ENCODE measurements around the gene C9orf152. TPM values are rescaled to one million over a fixed set of nuclear protein-coding genes. Genes with fewer than 3 reads are reported as not detected.
A peak's percentile ranks its signal among the peaks of the same experiment; 100 is the strongest.

C9orf152 gene
- total and polyA plus RNA-seq, 3 experiments from 2014 or later = not detected

GRCh38 chr9:110170357-110171257 lies 37.4 kb downstream of the C9orf152 start:
- Histone ChIP-seq H3K9me3 (ENCODE audit: low read length) (no peaks in the 10 kb centered on the region), H3K27me3 (ENCODE audit: insufficient read depth, low read length, poor library complexity, severe bottlenecking) (no peaks in the 10 kb centered on the region), H3K36me3 (ENCODE audit: insufficient read depth, low read length) (no peaks in the 10 kb centered on the region), H3K27ac (ENCODE audit: low read depth, low read length) (no peak overlapping the region), H3K4me3 (ENCODE audit: low read length) (no peak overlapping the region), H3K4me1 (ENCODE audit: insufficient read depth, low read length) (no peaks in the 10 kb centered on the region)
- ChIA-PET CTCF (no interaction called here), POLR2A (no interaction called here)
- DNase-seq = no peak
- Mint-ChIP-seq H3K36me3 (peaks cover 0 to 6% (median 4%) of the 10 kb centered on the region in 3 donors), H3K9me3 (no peaks in the 10 kb centered on the region), H3K4me1 (peaks cover 7 to 12% (median 7%) of the 10 kb centered on the region in 3 donors), H3K27ac (no peak overlapping the region), H3K4me3 (peak overlapping the region in 1 of 7 donors; percentile 7), H3K27me3 (peaks cover 0 to 2% of the 10 kb centered on the region in 2 donors)

GRCh38 chr9:110168486-110168885 lies 39.5 kb downstream of the C9orf152 start:
- POLR2A ChIA-PET = no interaction called here
- no peak for DNase-seq
- Mint-ChIP-seq H3K36me3 (peaks cover 0 to 6% (median 4%) of the 10 kb centered on the region in 3 donors), H3K4me1 (peaks cover 5 to 10% (median 5%) of the 10 kb centered on the region in 3 donors), H3K27ac (no peak overlapping the region), H3K27me3 (peaks cover 0 to under 1% of the 10 kb centered on the region in 2 donors), H3K9me3 (no peaks in the 10 kb centered on the region), H3K4me3 (no peak overlapping the region)
- H3K4me1 ChIP-seq (ENCODE audit: insufficient read depth, low read length) = no peaks in the 10 kb centered on the region
- no peaks in the 10 kb centered on the region for H3K27me3 ChIP-seq (ENCODE audit: insufficient read depth, low read length, poor library complexity, severe bottlenecking)
- H3K36me3 ChIP-seq (ENCODE audit: insufficient read depth, low read length) = no peaks in the 10 kb centered on the region
- H3K27ac ChIP-seq (ENCODE audit: low read depth, low read length) = no peak overlapping the region
- CTCF ChIA-PET = no interaction called here
- H3K4me3 ChIP-seq (ENCODE audit: low read length) = no peak overlapping the region
- H3K9me3 ChIP-seq (ENCODE audit: low read length) = no peaks in the 10 kb centered on the region

- Mint-ChIP-seq H3K9me3 (no peaks in the 10 kb centered on the region), H3K36me3 (peaks cover 0 to 1% (median 0%) of the 10 kb centered on the region in 3 donors), H3K27ac (peak overlapping the region in 1 of 8 donors; percentile 3), H3K27me3 (no peaks in the 10 kb centered on the region), H3K4me1 (peaks cover 20 to 31% (median 28%) of the 10 kb centered on the region in 3 donors), H3K4me3 (peak overlapping the region in 2 of 7 donors; percentile 12 to 32)
- no peaks in the 10 kb centered on the region for H3K27me3 ChIP-seq (ENCODE audit: insufficient read depth, low read length, poor library complexity, severe bottlenecking)
- H3K27ac ChIP-seq (ENCODE audit: low read depth, low read length) = no peak overlapping the region
- ChIA-PET POLR2A (no interaction called here), CTCF (no interaction called here)
- peaks cover 21% of the 10 kb centered on the region for H3K4me1 ChIP-seq (ENCODE audit: insufficient read depth, low read length)
- H3K9me3 ChIP-seq (ENCODE audit: low read length) = no peaks in the 10 kb centered on the region
- DNase-seq = no peak
- H3K36me3 ChIP-seq (ENCODE audit: insufficient read depth, low read length) = no peaks in the 10 kb centered on the region
- H3K4me3 ChIP-seq (ENCODE audit: low read length) = no peak overlapping the region
Measured at GRCh38 chr9:110161940-110162339, 46.0 kb downstream of the C9orf152 start.

GRCh38 chr9:110160685-110161084 lies 47.3 kb downstream of the C9orf152 start:
- H3K27me3 Mint-ChIP-seq = no peaks in the 10 kb centered on the region
- Histone ChIP-seq H3K27me3 (ENCODE audit: insufficient read depth, low read length, poor library complexity, severe bottlenecking) (no peaks in the 10 kb centered on the region), H3K4me3 (ENCODE audit: low read length) (no peak overlapping the region), H3K27ac (ENCODE audit: low read depth, low read length) (no peak overlapping the region), H3K36me3 (ENCODE audit: insufficient read depth, low read length) (no peaks in the 10 kb centered on the region), H3K9me3 (ENCODE audit: low read length) (no peaks in the 10 kb centered on the region), H3K4me1 (ENCODE audit: insufficient read depth, low read length) (peaks cover 32% of the 10 kb centered on the region)
- no peak overlapping the region for H3K4me3 Mint-ChIP-seq
- ChIA-PET POLR2A (no interaction called here), CTCF (no interaction called here)
- H3K4me1 Mint-ChIP-seq = peaks cover 33 to 43% (median 40%) of the 10 kb centered on the region in 3 donors
- H3K27ac Mint-ChIP-seq = no peak overlapping the region
- DNase-seq = no peak
- H3K36me3 Mint-ChIP-seq = peaks cover 0 to 1% (median 0%) of the 10 kb centered on the region in 3 donors
- H3K9me3 Mint-ChIP-seq = no peaks in the 10 kb centered on the region

- H3K4me1 ChIP-seq (ENCODE audit: insufficient read depth, low read length) = peaks cover 32% of the 10 kb centered on the region
- peaks cover 33 to 43% (median 41%) of the 10 kb centered on the region in 3 donors for H3K4me1 Mint-ChIP-seq
- no peak overlapping the region for H3K27ac ChIP-seq (ENCODE audit: low read depth, low read length)
- H3K27me3 ChIP-seq (ENCODE audit: insufficient read depth, low read length, poor library complexity, severe bottlenecking) = no peaks in the 10 kb centered on the region
- H3K9me3 ChIP-seq (ENCODE audit: low read length) = no peaks in the 10 kb centered on the region
- H3K27me3 Mint-ChIP-seq = no peaks in the 10 kb centered on the region
- DNase-seq = no peak
- no peak overlapping the region for H3K4me3 Mint-ChIP-seq
- H3K4me3 ChIP-seq (ENCODE audit: low read length) = no peak overlapping the region
- no peaks in the 10 kb centered on the region for H3K9me3 Mint-ChIP-seq
- no peak overlapping the region for H3K27ac Mint-ChIP-seq
- POLR2A ChIA-PET = no interaction called here
- CTCF ChIA-PET = no interaction called here
- H3K36me3 Mint-ChIP-seq = peaks cover 0 to 1% (median 0%) of the 10 kb centered on the region in 3 donors
- no peaks in the 10 kb centered on the region for H3K36me3 ChIP-seq (ENCODE audit: insufficient read depth, low read length)
Measured at GRCh38 chr9:110160123-110160522, 47.8 kb downstream of the C9orf152 start.

- Histone ChIP-seq H3K36me3 (ENCODE audit: insufficient read depth, low read length) (no peaks in the 10 kb centered on the region), H3K27ac (ENCODE audit: low read depth, low read length) (no peak overlapping the region), H3K9me3 (ENCODE audit: low read length) (no peaks in the 10 kb centered on the region), H3K4me1 (ENCODE audit: insufficient read depth, low read length) (peaks cover 32% of the 10 kb centered on the region), H3K27me3 (ENCODE audit: insufficient read depth, low read length, poor library complexity, severe bottlenecking) (no peaks in the 10 kb centered on the region), H3K4me3 (ENCODE audit: low read length) (no peak overlapping the region)
- ChIA-PET POLR2A (no interaction called here), CTCF (interaction anchor here (0.9 to 1.9 kb wide), 3 partner anchors 10 to 25 kb away, joined by 3 to 4 read pairs (median 4); no protein-coding TSS in a partner anchor)
- DNase-seq = no peak
- H3K27ac Mint-ChIP-seq = peak overlapping the region in 5 of 8 donors; percentile 45 to 70 (median 56)
- peaks cover 34 to 45% (median 44%) of the 10 kb centered on the region in 3 donors for H3K4me1 Mint-ChIP-seq
- peaks cover 0 to 1% (median 0%) of the 10 kb centered on the region in 3 donors for H3K36me3 Mint-ChIP-seq
- H3K9me3 Mint-ChIP-seq = no peaks in the 10 kb centered on the region
- H3K27me3 Mint-ChIP-seq = no peaks in the 10 kb centered on the region
- H3K4me3 Mint-ChIP-seq = peak overlapping the region in 4 of 7 donors; percentile 33 to 82 (median 50)
Measured at GRCh38 chr9:110157823-110158664, 49.9 kb downstream of the C9orf152 start.

- Histone ChIP-seq H3K36me3 (ENCODE audit: insufficient read depth, low read length) (no peaks in the 10 kb centered on the region), H3K27me3 (ENCODE audit: insufficient read depth, low read length, poor library complexity, severe bottlenecking) (no peaks in the 10 kb centered on the region), H3K9me3 (ENCODE audit: low read length) (no peaks in the 10 kb centered on the region), H3K4me3 (ENCODE audit: low read length) (peak overlapping the region; percentile 6), H3K4me1 (ENCODE audit: insufficient read depth, low read length) (peaks cover 27% of the 10 kb centered on the region), H3K27ac (ENCODE audit: low read depth, low read length) (no peak overlapping the region)
- ChIA-PET CTCF (interaction anchor here (0.9 to 1.9 kb wide), 3 partner anchors 9 to 61 kb away, joined by 4 read pairs; no protein-coding TSS in a partner anchor), POLR2A (interaction anchor here (0.5 kb wide), 1 partner anchor 11 kb away, joined by 6 read pairs; no protein-coding TSS in a partner anchor)
- DNase-seq = peak in 4 of 5 donors; percentile 6 to 49 (median 29)
- Mint-ChIP-seq H3K36me3 (peaks cover 0 to under 1% (median 0%) of the 10 kb centered on the region in 3 donors), H3K27me3 (no peaks in the 10 kb centered on the region), H3K4me1 (peaks cover 33 to 48% (median 41%) of the 10 kb centered on the region in 3 donors), H3K9me3 (no peaks in the 10 kb centered on the region), H3K27ac (peak overlapping the region in 7 of 8 donors; percentile 37 to 82 (median 50)), H3K4me3 (peak overlapping the region in 6 of 7 donors; percentile 33 to 63 (median 48))
Measured at GRCh38 chr9:110156902-110157301, 51.1 kb downstream of the C9orf152 start.

Data from CD8-positive, alpha-beta memory T cell (primary cell).